Mesothelial cell of epicardium (in vitro differentiated cells): ENCODE measurements around the gene TSC1. TPM values are rescaled to one million over a fixed set of nuclear protein-coding genes. Genes with fewer than 3 reads are reported as not detected.

Experiments used
- DNase-seq, 2 experiments: peaks; one replicate each; pipeline ENCODE4 v3.0.0; 2021; ENCODE audit warnings: low spot score in 2 of 2; ENCODE audit not compliant: unreplicated experiment in 2 of 2
- H3K27ac Mint-ChIP-seq: 2 replicates; pipeline ENCODE4 v1.8.0; 2021; ENCODE audit warnings: mixed read lengths
- H3K27me3 Mint-ChIP-seq: 2 replicates; pipeline ENCODE4 v1.8.0; 2021; ENCODE audit warnings: low read depth, mixed read lengths
- H3K36me3 Mint-ChIP-seq: 2 replicates; pipeline ENCODE4 v1.8.0; 2021; ENCODE audit warnings: mixed read lengths
- H3K4me1 Mint-ChIP-seq: 2 replicates; pipeline ENCODE4 v1.8.0; 2021; ENCODE audit warnings: mixed read lengths
- H3K4me3 Mint-ChIP-seq: 2 replicates; pipeline ENCODE4 v1.8.0; 2021; ENCODE audit warnings: mild to moderate bottlenecking, moderate library complexity, mixed read lengths
- H3K9me3 Mint-ChIP-seq: 2 replicates; pipeline ENCODE4 v1.8.0; 2021; ENCODE audit warnings: mixed read lengths
- CTCF ChIP-seq: fragments of 200-600 bp; sonication (generic); IDR thresholded peaks from one replicate; pipeline ENCODE4 v1.5.0; 2021; ENCODE audit warnings: antibody characterized with exemption; ENCODE audit not compliant: unreplicated experiment
- total RNA-seq: library from RNA; stranded (reverse); gene quantifications from 3 replicates; pipeline ENCODE4 v1.2.1, GENCODE V29; 2021

Gene TSC1
- total RNA-seq, 1 donor from 2014 or later, result 68.5 TPM

- peaks cover 32% of the 10 kb centered on the region for H3K4me1 Mint-ChIP-seq
- H3K36me3 Mint-ChIP-seq, result no peaks in the 10 kb centered on the region
- H3K27ac Mint-ChIP-seq, result peak overlapping the region; percentile 11
- H3K27me3 Mint-ChIP-seq, result no peaks in the 10 kb centered on the region
- H3K9me3 Mint-ChIP-seq, result no peaks in the 10 kb centered on the region
- no peak overlapping the region for H3K4me3 Mint-ChIP-seq
- no peak for TF ChIP-seq CTCF
- no peak for DNase-seq
These were observed 81.9 kb downstream of the TSC1 start for GRCh38 chr9:132862533-132862932.

- Mint-ChIP-seq H3K9me3 (no peaks in the 10 kb centered on the region), H3K36me3 (no peaks in the 10 kb centered on the region), H3K4me1 (peaks cover 32% of the 10 kb centered on the region), H3K27me3 (no peaks in the 10 kb centered on the region), H3K27ac (peak overlapping the region; percentile 85), H3K4me3 (no peak overlapping the region)
- TF ChIP-seq CTCF, result no peak
- no peak for DNase-seq
These were observed 82.8 kb downstream of the TSC1 start for GRCh38 chr9:132861666-132862065.

GRCh38 chr9:132858751-132859150, 85.7 kb downstream of the TSC1 start:
- Mint-ChIP-seq H3K27ac (no peak overlapping the region), H3K9me3 (no peaks in the 10 kb centered on the region), H3K36me3 (no peaks in the 10 kb centered on the region), H3K4me3 (no peak overlapping the region), H3K4me1 (peaks cover 23% of the 10 kb centered on the region), H3K27me3 (no peaks in the 10 kb centered on the region)
- DNase-seq, result no peak
- no peak for TF ChIP-seq CTCF

GRCh38 chr9:132857616-132858342, 86.6 kb downstream of the TSC1 start:
- peaks cover 23% of the 10 kb centered on the region for H3K4me1 Mint-ChIP-seq
- no peaks in the 10 kb centered on the region for H3K9me3 Mint-ChIP-seq
- H3K27ac Mint-ChIP-seq, result no peak overlapping the region
- H3K4me3 Mint-ChIP-seq, result no peak overlapping the region
- no peaks in the 10 kb centered on the region for H3K27me3 Mint-ChIP-seq
- no peak for DNase-seq
- H3K36me3 Mint-ChIP-seq, result no peaks in the 10 kb centered on the region
- no peak for TF ChIP-seq CTCF

- Mint-ChIP-seq H3K4me3 (no peak overlapping the region), H3K27me3 (no peaks in the 10 kb centered on the region), H3K27ac (peak overlapping the region; percentile 39), H3K9me3 (no peaks in the 10 kb centered on the region), H3K4me1 (peaks cover 16% of the 10 kb centered on the region), H3K36me3 (no peaks in the 10 kb centered on the region)
- TF ChIP-seq CTCF, result no peak
- DNase-seq, result no peak
These were observed 87.4 kb downstream of the TSC1 start for GRCh38 chr9:132857031-132857430.
